K562 treated with DMSO at 1 percent for 12 hours (cell line): ENCODE data around the gene LAS1L. TPM values are rescaled to one million over a fixed set of nuclear protein-coding genes. Genes with fewer than 3 reads are reported as not detected.

Source experiments
- total RNA-seq: library from RNA; unstranded; fragments of 300-600 nt; gene quantifications from 2 replicates; pipeline ENCODE4 v1.2.3, GENCODE V29; 2022; ENCODE audit not compliant: insufficient read depth

LAS1L gene
- total RNA-seq: 32.7 and 35.3 TPM in 2 replicates

DNA sequence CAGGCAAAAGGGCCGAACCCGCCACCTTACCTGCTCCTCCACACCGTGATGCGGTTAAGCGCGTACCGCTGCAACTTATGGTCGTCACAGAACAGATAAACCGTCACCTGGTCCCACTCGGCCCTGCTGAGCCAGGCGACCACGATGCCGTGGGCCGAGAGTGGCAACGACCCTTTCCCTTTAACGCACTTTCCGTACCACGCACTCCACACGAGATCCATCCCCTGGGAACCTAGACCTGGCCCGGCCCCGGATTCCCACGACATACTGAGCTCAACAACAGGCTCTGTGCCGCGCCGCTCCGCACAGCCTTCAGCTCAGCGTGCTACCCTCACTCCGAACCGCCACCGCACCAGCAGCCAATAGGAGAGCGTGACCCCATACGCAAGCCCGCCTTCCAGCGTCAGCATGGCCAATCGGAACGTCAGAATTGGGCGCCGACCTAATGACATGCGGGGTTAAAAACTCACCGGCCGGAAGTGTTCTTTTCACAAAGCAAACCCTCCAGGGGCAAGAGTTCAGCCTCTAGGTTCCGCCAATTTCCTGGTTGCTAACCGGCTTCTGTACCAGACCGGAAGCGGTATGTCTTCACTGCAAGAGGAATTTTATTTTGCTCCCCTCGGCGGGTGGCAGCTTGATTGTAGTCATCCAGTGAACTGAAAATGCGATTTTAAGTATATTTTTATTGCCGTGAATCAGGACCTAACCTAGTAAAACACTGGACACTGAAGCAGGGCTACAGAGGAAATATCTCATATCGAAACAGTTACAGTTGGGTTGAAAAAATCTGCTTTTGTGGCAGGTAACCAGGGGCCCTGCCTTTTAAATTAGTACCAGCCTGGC lies at the start of gene LAS1L:
TSS of gene LAS1L (minus strand) at position 338 of the 843 bp plus-strand sequence. CDS start at position 266, 72 bp downstream.

Other genes with a start within 250 kb of the LAS1L start
- 78.5 and 196 TPM in 2 replicates for gene MSN, start 132.9 kb upstream of the LAS1L start, total RNA-seq